Cardiac fibroblast (primary cell): ENCODE measurements around the gene ACR.
A peak's percentile ranks its signal among the peaks of the same experiment; 100 is the strongest.

ENCODE experiments used
- DNase-seq, 2 donors: peaks; one replicate each; pipeline versions ENCODE4 v3.0.0 to v3.0.0-alpha.2; 2010; ENCODE audit warnings: low read depth in 2 of 2
- H3K4me3 ChIP-seq, 2 donors: replicated peaks in 1 of 2; 1 replicate in 1 of 2; 2 replicates in 1 of 2; pipeline ENCODE4 v1.5.1; 2011; ENCODE audit warnings: low read depth in 2 of 2, low read length in 2 of 2, mild to moderate bottlenecking in 2 of 2, moderate library complexity in 1 of 2
- CTCF ChIP-seq: IDR thresholded peaks from one replicate; pipeline ENCODE4 v1.5.1; 2011; ENCODE audit warnings: low read depth, mild to moderate bottlenecking, low read length, inconsistent platforms

The ACR gene

DNA sequence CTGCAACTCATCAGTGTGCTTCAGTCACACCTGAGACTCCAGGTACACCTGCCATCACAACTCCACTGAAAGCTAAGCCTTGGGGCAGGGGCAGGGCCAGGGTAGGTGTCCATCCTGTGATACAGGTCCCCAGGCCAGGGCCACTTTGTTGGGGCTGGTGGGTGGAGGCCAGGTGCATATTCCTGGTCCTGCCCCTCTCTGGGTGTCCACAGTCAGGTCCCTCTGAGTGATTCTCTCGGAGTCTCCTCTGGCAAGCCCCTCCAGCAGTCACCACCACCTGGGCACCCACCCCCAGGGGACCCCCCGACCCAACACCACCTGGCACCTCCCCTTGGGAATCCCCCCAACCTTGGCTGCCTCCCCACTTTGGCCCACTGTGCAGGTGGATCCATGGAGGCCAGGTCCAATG, 9.5 kb upstream of the ACR start:
- DNase-seq: no peak
- no peak for TF ChIP-seq CTCF
- no peak overlapping the region for H3K4me3 ChIP-seq

GRCh38 chr22:50729391-50730012, 8.5 kb upstream of the ACR start:
- no peak for TF ChIP-seq CTCF
- H3K4me3 ChIP-seq: no peak overlapping the region
- no peak for DNase-seq

DNA sequence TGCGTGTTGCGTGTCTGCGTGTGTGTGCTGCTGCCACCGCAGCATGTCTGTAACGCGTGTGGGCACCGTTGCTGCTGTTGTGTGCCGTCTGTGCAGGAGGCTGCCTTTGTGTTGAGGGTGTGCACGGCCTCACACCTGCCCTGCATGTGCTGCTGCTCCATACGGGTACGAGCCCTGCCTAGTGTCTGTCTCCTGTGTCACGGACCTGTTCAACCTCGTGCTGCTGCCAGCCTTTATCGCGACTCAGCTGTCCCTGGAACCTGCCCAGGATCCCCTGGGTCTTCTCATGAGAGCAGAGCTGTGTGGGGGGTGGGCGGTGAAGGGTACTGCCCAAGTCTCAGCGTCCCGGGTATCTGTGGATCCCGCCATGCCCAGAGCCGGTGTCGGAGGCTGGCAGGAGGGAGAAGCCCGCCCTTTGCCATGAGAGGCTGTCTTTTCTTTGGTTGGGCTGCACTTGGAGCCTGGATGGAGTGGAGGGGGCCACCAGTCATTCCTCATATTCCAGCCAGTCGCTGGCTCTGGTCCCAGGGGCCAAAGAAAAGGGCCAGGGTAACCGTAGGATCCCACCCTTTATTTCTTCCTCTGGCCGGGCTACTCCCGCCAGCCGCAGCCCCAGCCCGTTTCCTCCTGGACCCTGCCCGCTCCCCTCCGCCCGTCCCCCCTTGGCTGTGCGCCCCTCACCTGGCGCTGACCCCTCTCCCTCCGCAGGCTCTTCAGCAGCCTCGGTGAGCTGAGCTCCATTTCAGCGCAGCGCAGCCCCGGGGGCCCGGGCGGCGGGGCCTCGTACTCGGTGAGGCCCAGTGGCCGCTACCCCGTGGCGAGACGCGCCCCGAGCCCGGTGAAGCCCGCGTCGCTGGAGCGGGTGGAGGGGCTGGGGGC, 7.8 kb upstream of the ACR start:
- no peak for DNase-seq
- no peak for TF ChIP-seq CTCF
- no peak overlapping the region for H3K4me3 ChIP-seq

GRCh38 chr22:50730941-50731661, 6.9 kb upstream of the ACR start:
- DNase-seq: peak; percentile 22 to 29
- no peak for TF ChIP-seq CTCF
- no peak overlapping the region for H3K4me3 ChIP-seq

- TF ChIP-seq CTCF: peak; percentile 89
- peak overlapping the region in 1 of 2 donors; percentile 10 for H3K4me3 ChIP-seq
- peak; percentile 50 to 54 for DNase-seq
Observed at GRCh38 chr22:50731811-50732624, 6.0 kb upstream of the ACR start.

- TF ChIP-seq CTCF: no peak
- no peak overlapping the region for H3K4me3 ChIP-seq
- DNase-seq: no peak
Observed at GRCh38 chr22:50732681-50733080, 5.3 kb upstream of the ACR start.
